ENCODE measurements around the gene AOC2.
"Not testable (repeated sequence)": the region's sequence is repeated elsewhere in the genome, so short reads cannot be mapped to it uniquely, and the experiment has no call there.

The AOC2 gene

DNA sequence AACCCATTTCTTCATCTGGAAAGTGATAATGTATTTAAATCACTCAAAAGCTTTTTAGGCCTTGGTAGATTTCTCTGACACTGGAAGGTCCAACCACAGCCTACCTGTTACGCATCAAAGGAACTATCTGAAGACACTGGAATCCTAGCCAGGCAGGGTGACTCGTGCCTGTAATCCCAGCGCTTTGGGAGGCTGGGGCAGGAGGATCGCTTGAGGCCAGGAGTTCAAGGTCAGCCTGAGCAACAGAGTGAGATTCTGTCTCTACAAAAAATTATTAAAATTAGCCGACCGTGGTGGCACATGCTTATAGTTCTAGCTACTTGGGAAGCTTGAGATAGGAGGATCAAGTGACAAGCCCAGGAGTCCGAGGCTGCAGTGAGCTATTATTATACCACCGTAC lies 37.8 kb downstream of the AOC2 start:
- Histone ChIP-seq H3K27me3 (ENCODE audit: insufficient read depth, poor library complexity, severe bottlenecking) (peaks cover 2% of the 10 kb centered on the region), H3K4me3 (replicated peaks; ENCODE audit: insufficient read depth, low read length) (no peak overlapping the region), H3K27ac (replicated peaks) (no peak overlapping the region)
- DNase-seq (ENCODE audit: low read depth in 1 of 2, low spot score in 1 of 2), result no peak
- TF ChIP-seq REST (IDR thresholded peaks at IDR 0.05; ENCODE audit: insufficient replicate concordance, low read depth) (no peak), POLR2AphosphoS5 (IDR thresholded peaks at IDR 0.05; ENCODE audit: low read depth) (no peak), CTCF (IDR thresholded peaks at IDR 0.05; ENCODE audit: insufficient read depth, low read length) (no peak)

DNA sequence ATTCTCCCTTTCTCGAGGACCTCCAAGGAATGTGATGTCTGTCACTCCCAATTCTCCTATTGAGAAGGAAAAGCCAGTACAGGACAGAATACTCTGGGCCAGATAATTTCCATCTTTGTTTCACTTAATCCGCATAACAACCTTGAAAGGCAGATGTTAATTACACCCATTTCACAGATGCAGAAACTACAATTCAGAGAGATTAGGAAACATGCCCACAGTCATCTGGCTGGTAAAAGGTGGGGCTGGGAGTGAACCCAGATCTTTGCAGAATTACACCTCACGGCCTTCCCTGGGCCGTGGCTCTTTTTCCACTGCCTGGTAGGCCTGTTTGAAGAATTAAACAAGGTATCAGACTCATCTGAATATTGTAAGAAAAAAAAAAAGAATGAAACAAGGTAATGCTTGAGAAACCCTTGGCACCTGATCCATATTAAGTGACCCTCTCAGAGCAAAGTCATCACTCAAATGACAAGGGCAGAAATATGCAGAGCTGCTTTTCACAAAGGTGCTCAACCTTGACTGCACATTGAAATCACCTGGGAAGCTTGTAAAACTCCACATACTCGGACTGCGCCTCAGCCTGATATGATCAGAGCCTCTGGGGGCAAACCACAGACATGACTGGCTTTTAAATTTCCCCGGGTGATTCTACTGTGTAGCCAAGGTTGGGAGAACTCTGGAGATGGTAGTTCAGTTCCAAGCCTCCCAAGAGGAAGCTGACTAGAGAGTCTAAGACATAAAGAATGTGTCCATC lies 39.6 kb downstream of the AOC2 start:
- DNase-seq (ENCODE audit: low read depth in 1 of 2, low spot score in 1 of 2), result no peak
- Histone ChIP-seq H3K27ac (replicated peaks) (no peak overlapping the region), H3K4me3 (replicated peaks; ENCODE audit: insufficient read depth, low read length) (no peak overlapping the region), H3K27me3 (ENCODE audit: insufficient read depth, poor library complexity, severe bottlenecking) (no peaks in the 10 kb centered on the region)
- TF ChIP-seq GABPA (IDR thresholded peaks at IDR 0.05; ENCODE audit: low read depth), result no peak
- TF ChIP-seq SPI1 (IDR thresholded peaks at IDR 0.05; ENCODE audit: borderline replicate concordance, low read depth), result no peak
- no peak for TF ChIP-seq CTCF (IDR thresholded peaks at IDR 0.05; ENCODE audit: insufficient read depth, low read length)
- no peak for TF ChIP-seq POLR2AphosphoS5 (IDR thresholded peaks at IDR 0.05; ENCODE audit: low read depth)
- TF ChIP-seq REST (IDR thresholded peaks at IDR 0.05; ENCODE audit: insufficient replicate concordance, low read depth), result no peak

DNA sequence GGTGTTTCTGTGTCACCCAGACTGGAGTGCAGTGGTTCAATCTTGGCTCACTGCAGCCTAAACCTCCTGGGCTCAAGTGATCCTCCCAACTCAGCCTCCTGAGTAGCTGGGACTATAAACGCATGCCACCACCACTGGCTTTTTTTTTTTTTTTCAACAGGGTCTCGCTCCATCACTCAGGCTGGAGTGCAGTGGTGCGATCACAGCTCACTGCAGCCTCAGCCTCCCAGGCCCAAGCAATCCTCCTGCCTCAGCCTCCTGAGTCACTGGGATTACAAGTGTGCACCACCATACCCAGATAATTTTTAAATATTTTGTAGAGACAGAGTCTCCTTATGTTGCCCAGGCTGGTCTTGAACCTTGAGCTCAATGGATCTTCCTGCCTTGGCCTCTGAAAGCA lies 41.4 kb downstream of the AOC2 start:
- DNase-seq (ENCODE audit: low read depth in 1 of 2, low spot score in 1 of 2); H3K4me3 ChIP-seq (replicated peaks; ENCODE audit: insufficient read depth, low read length); H3K27me3 ChIP-seq (ENCODE audit: insufficient read depth, poor library complexity, severe bottlenecking); H3K27ac ChIP-seq (replicated peaks): not testable (repeated sequence)

GRCh38 chr17:42886283-42887176 lies 42.1 kb downstream of the AOC2 start:
- DNase-seq (ENCODE audit: low read depth in 1 of 2, low spot score in 1 of 2), result peak; percentile 29 to 34
- TF ChIP-seq SPI1 (IDR thresholded peaks at IDR 0.05; ENCODE audit: borderline replicate concordance, low read depth) (peak; percentile 26; the same call in 1 of the 2 replicates), CTCF (IDR thresholded peaks at IDR 0.05; ENCODE audit: insufficient read depth, low read length) (no peak), REST (IDR thresholded peaks at IDR 0.05; ENCODE audit: insufficient replicate concordance, low read depth) (no peak), POLR2AphosphoS5 (IDR thresholded peaks at IDR 0.05; ENCODE audit: low read depth) (no peak), GABPA (IDR thresholded peaks at IDR 0.05; ENCODE audit: low read depth) (no peak)
- Histone ChIP-seq H3K4me3 (replicated peaks; ENCODE audit: insufficient read depth, low read length) (no peak overlapping the region), H3K27me3 (ENCODE audit: insufficient read depth, poor library complexity, severe bottlenecking) (no peaks in the 10 kb centered on the region), H3K27ac (replicated peaks) (no peak overlapping the region)

Measured in HL-60 (cell line).